ENCODE measurements around the gene JOSD1.

JOSD1 gene

GRCh38 chr22:38741576-38741975, 40.8 kb upstream of the JOSD1 start:
- DNase-seq (ENCODE audit: low spot score): no peak
- in situ Hi-C loops (cut with MboI; ENCODE audit: low pct_unique_long_range_greater_than_20kb, low sequenced_read_pairs, unreplicated experiment): no loop called here
- no peak for TF ChIP-seq CTCF (IDR thresholded peaks at IDR 0.05; ENCODE audit: extremely low read depth, insufficient read depth, missing control alignments)

- TF ChIP-seq CTCF (IDR thresholded peaks at IDR 0.05; ENCODE audit: extremely low read depth, insufficient read depth, missing control alignments): no peak
- in situ Hi-C loops (cut with MboI; ENCODE audit: low pct_unique_long_range_greater_than_20kb, low sequenced_read_pairs, unreplicated experiment): no loop called here
- no peak for DNase-seq (ENCODE audit: low spot score)
These were observed 40.4 kb upstream of the JOSD1 start for GRCh38 chr22:38741166-38741565.

GRCh38 chr22:38740754-38741153, 40.0 kb upstream of the JOSD1 start:
- no peak for DNase-seq (ENCODE audit: low spot score)
- no peak for TF ChIP-seq CTCF (IDR thresholded peaks at IDR 0.05; ENCODE audit: extremely low read depth, insufficient read depth, missing control alignments)
- in situ Hi-C loops (cut with MboI; ENCODE audit: low pct_unique_long_range_greater_than_20kb, low sequenced_read_pairs, unreplicated experiment): no loop called here

- in situ Hi-C loops (cut with MboI; ENCODE audit: low pct_unique_long_range_greater_than_20kb, low sequenced_read_pairs, unreplicated experiment): no loop called here
- no peak for DNase-seq (ENCODE audit: low spot score)
- TF ChIP-seq CTCF (IDR thresholded peaks at IDR 0.05; ENCODE audit: extremely low read depth, insufficient read depth, missing control alignments): no peak
These were observed 39.5 kb upstream of the JOSD1 start for GRCh38 chr22:38740116-38740723.

- TF ChIP-seq CTCF (IDR thresholded peaks at IDR 0.05; ENCODE audit: extremely low read depth, insufficient read depth, missing control alignments): no peak
- DNase-seq (ENCODE audit: low spot score): no peak
- in situ Hi-C loops (cut with MboI; ENCODE audit: low pct_unique_long_range_greater_than_20kb, low sequenced_read_pairs, unreplicated experiment): no loop called here
These were observed 38.7 kb upstream of the JOSD1 start for GRCh38 chr22:38739300-38740055.

- no peak for DNase-seq (ENCODE audit: low spot score)
- in situ Hi-C loops (cut with MboI; ENCODE audit: low pct_unique_long_range_greater_than_20kb, low sequenced_read_pairs, unreplicated experiment): no loop called here
- no peak for TF ChIP-seq CTCF (IDR thresholded peaks at IDR 0.05; ENCODE audit: extremely low read depth, insufficient read depth, missing control alignments)
These were observed 37.8 kb upstream of the JOSD1 start for GRCh38 chr22:38738475-38739070.
